Peyer's patch (tissue), 4 donors: ENCODE data around the gene PTGDR.

Source experiments
- CTCF ChIP-seq, 6 experiments: fragments of 450-650 bp in 4 of 6; fragments of 200-600 bp in 2 of 6; sonication (generic) in 1 of 6; IDR thresholded peaks; one replicate each; pipeline ENCODE4 v1.5.1; 2017 to 2019; ENCODE audit warnings: antibody characterized with exemption in 6 of 6, mild to moderate bottlenecking in 3 of 6, moderate library complexity in 1 of 6
- POLR2A ChIP-seq, 2 donors: fragments of 450-650 bp; IDR thresholded peaks; one replicate each; pipeline ENCODE4 v1.5.1; 2017; ENCODE audit warnings: antibody characterized with exemption in 2 of 2, mild to moderate bottlenecking in 2 of 2, moderate library complexity in 2 of 2

- TF ChIP-seq CTCF (IDR thresholded peaks at IDR 0.05) (no peak), POLR2A (IDR thresholded peaks at IDR 0.05) (no peak)
Measured at GRCh38 chr14:52304248-52304904, 36.9 kb downstream of the PTGDR start.
